OCI-LY1 (cell line): Measurements from ENCODE around the gene PXK.

Experiments
- H2AFZ ChIP-seq: fragments of 200-600 bp; sonication (generic), shearing (Covaris generic); 2 replicates; pipeline ENCODE4 v1.6.0; 2014; ENCODE audit warnings: antibody characterized with exemption, mild to moderate bottlenecking, low read length
- H3F3A ChIP-seq: fragments of 200-600 bp; sonication (generic), shearing (Covaris generic); 2 replicates; pipeline ENCODE4 v1.6.0; 2014; ENCODE audit warnings: mild to moderate bottlenecking, antibody characterized with exemption, low read length, moderate library complexity; ENCODE audit not compliant: insufficient read depth
- H3K27ac ChIP-seq: fragments of 200-600 bp; sonication (generic); 2 replicates; pipeline ENCODE4 v1.5.1; 2014; ENCODE audit warnings: low read length, mixed run types, mild to moderate bottlenecking, low read depth; ENCODE audit not compliant: poor library complexity, severe bottlenecking
- H3K27me3 ChIP-seq: fragments of 200-600 bp; sonication (generic); 2 replicates; pipeline ENCODE4 v1.6.0; 2014; ENCODE audit warnings: antibody characterized with exemption, mild to moderate bottlenecking, low read length, moderate library complexity; ENCODE audit not compliant: insufficient read depth
- H3K36me3 ChIP-seq: fragments of 200-600 bp; sonication (generic); 2 replicates; pipeline ENCODE4 v1.6.1; 2014; ENCODE audit warnings: mild to moderate bottlenecking, antibody characterized with exemption, low read length, moderate library complexity, mixed read lengths; ENCODE audit not compliant: insufficient read depth
- H3K4me1 ChIP-seq: fragments of 200-600 bp; sonication (generic); 2 replicates; pipeline ENCODE4 v1.5.1; 2014; ENCODE audit warnings: mild to moderate bottlenecking, low read length, moderate library complexity; ENCODE audit not compliant: insufficient read depth, severe bottlenecking
- H3K4me2 ChIP-seq: fragments of 200-600 bp; sonication (generic), shearing (Covaris generic); 2 replicates; pipeline ENCODE4 v1.6.1; 2014; ENCODE audit warnings: low read length
- H3K4me3 ChIP-seq: fragments of 200-600 bp; sonication (generic); 2 replicates; pipeline ENCODE4 v1.5.1; 2014; ENCODE audit warnings: low read length, low read depth, mild to moderate bottlenecking, mixed read lengths; ENCODE audit not compliant: poor library complexity, severe bottlenecking
- H3K79me2 ChIP-seq: fragments of 200-600 bp; shearing (Covaris generic); 2 replicates; pipeline ENCODE4 v1.6.1; 2016; ENCODE audit warnings: mixed run types, low read length, mixed read lengths; ENCODE audit not compliant: insufficient read depth
- H3K9ac ChIP-seq: fragments of 200-600 bp; sonication (generic), shearing (Covaris generic); 2 replicates; pipeline ENCODE4 v1.6.1; 2014; ENCODE audit warnings: mild to moderate bottlenecking, low read length, mixed read lengths
- H3K9me2 ChIP-seq: fragments of 200-600 bp; sonication (generic), shearing (Covaris generic); 2 replicates; pipeline ENCODE4 v1.6.1; 2014; ENCODE audit warnings: low read depth, mild to moderate bottlenecking, low read length, mixed read lengths
- H3K9me3 ChIP-seq: fragments of 200-600 bp; shearing (Covaris generic); 2 replicates; pipeline ENCODE4 v1.6.1; 2014; ENCODE audit warnings: low read length, mixed read lengths
- H4K20me1 ChIP-seq: fragments of 200-600 bp; sonication (generic), shearing (Covaris generic); 2 replicates; pipeline ENCODE4 v1.6.0; 2016; ENCODE audit warnings: mild to moderate bottlenecking, low read length; ENCODE audit not compliant: insufficient read depth
- EZH2 ChIP-seq: fragments of 200-600 bp; sonication (generic), shearing (Covaris generic); IDR thresholded peaks from 2 replicates; pipeline ENCODE4 v1.8.0; 2017; ENCODE audit warnings: borderline replicate concordance, mixed run types, mild to moderate bottlenecking, antibody characterized with exemption, low read length, moderate library complexity, mixed read lengths
- TF ChIP-seq, protein P1 (sequence below): fragments of 200-600 bp; sonication (generic), shearing (Covaris generic); IDR thresholded peaks from 2 replicates; pipeline ENCODE4 v1.5.1; 2017; ENCODE audit warnings: mild to moderate bottlenecking, antibody characterized with exemption, low read length, moderate library complexity, mixed read lengths

PXK gene

DNA sequence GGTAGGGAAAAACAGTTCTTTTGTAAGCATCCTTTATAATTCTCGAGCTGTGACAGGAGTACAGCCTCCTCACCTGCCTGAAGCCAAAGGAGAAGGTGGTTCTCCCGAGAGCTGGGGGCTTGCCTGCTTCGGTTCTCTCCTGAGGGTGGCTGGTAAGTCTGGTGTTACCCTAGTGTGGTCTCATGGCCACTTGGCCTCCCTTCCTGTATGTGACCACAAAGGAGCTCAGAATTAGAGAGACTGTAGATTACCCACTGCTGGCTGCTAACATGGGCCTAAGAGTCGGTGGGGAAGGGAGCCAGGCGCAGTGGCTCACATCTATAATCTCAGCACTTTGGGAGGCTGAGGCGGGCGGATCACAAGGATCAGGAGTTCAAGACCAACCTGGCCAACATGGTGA lies 88.3 kb downstream of the PXK start:
- Histone ChIP-seq H3K79me2 (no peaks in the 10 kb centered on the region), H3K9ac (no peak overlapping the region), H3K27me3 (no peaks in the 10 kb centered on the region), H3K4me3 (no peak overlapping the region), H3K4me1 (no peaks in the 10 kb centered on the region), H3F3A (peaks cover 3% of the 10 kb centered on the region), H4K20me1 (no peaks in the 10 kb centered on the region), H3K9me3 (no peaks in the 10 kb centered on the region), H3K36me3 (peaks cover 100% of the 10 kb centered on the region), H2AFZ (no peak overlapping the region), H3K27ac (no peak overlapping the region), H3K4me2 (no peak overlapping the region), H3K9me2 (no peaks in the 10 kb centered on the region)
- no peak for TF ChIP-seq EZH2
- TF ChIP-seq, protein P1, sequence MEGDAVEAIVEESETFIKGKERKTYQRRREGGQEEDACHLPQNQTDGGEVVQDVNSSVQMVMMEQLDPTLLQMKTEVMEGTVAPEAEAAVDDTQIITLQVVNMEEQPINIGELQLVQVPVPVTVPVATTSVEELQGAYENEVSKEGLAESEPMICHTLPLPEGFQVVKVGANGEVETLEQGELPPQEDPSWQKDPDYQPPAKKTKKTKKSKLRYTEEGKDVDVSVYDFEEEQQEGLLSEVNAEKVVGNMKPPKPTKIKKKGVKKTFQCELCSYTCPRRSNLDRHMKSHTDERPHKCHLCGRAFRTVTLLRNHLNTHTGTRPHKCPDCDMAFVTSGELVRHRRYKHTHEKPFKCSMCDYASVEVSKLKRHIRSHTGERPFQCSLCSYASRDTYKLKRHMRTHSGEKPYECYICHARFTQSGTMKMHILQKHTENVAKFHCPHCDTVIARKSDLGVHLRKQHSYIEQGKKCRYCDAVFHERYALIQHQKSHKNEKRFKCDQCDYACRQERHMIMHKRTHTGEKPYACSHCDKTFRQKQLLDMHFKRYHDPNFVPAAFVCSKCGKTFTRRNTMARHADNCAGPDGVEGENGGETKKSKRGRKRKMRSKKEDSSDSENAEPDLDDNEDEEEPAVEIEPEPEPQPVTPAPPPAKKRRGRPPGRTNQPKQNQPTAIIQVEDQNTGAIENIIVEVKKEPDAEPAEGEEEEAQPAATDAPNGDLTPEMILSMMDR: no peak

DNA sequence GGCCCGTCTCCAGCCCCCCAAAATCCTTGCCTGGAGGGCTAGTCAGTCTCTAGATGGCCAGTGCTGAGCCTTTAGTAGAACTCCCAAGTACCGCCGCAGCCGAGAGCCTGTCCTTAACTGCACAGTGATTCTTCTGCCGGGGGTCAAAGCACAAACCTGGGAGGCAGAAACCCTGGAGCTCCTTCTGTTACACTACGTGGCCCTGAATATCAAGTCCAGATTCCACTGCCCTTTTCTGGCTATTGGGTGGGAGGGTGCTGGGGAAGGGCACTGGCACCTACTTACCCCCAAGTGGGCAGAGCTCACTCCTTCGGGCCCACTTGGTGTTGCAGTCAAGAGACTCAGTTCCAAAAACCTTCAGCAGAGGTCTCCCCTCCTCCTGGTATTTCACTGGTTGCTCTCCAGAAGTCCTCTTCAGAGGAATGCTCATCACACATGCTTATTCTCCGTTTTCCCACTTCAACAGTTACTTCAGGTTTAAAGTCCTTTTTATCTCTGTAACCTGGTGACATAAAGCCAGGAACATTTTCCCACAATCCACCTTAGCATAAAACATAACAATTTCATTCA lies 90.1 kb downstream of the PXK start:
- peaks cover 100% of the 10 kb centered on the region for H3K36me3 ChIP-seq
- H3K27me3 ChIP-seq: no peaks in the 10 kb centered on the region
- H3K4me2 ChIP-seq: no peak overlapping the region
- H4K20me1 ChIP-seq: no peaks in the 10 kb centered on the region
- H3K9me3 ChIP-seq: no peaks in the 10 kb centered on the region
- no peaks in the 10 kb centered on the region for H3K79me2 ChIP-seq
- peaks cover 3% of the 10 kb centered on the region for H3F3A ChIP-seq
- H3K4me3 ChIP-seq: no peak overlapping the region
- H2AFZ ChIP-seq: no peak overlapping the region
- H3K9me2 ChIP-seq: no peaks in the 10 kb centered on the region
- H3K27ac ChIP-seq: no peak overlapping the region
- TF ChIP-seq, protein P1: no peak; the same call in 1 of the 2 replicates
- TF ChIP-seq EZH2: no peak
- no peaks in the 10 kb centered on the region for H3K4me1 ChIP-seq
- no peak overlapping the region for H3K9ac ChIP-seq

DNA sequence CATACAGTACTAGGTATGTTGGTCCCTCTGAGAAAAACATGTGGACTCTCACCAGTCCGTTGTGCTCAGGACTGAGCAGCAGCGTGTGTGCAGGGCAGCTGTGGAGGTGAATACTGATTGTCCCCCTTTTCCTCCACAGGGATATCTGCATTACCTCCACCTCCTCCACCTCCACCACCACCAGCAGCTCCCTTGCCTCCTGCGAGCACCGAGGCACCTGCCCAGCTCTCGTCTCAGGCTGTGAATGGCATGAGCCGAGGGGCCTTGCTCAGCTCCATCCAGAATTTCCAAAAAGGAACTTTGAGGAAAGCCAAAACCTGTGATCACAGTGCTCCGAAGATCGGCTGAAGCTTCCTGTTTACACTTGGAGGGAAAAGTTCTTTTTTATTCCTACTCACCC lies 91.9 kb downstream of the PXK start:
- H3K79me2 ChIP-seq: no peaks in the 10 kb centered on the region
- no peak overlapping the region for H3K4me3 ChIP-seq
- peaks cover 100% of the 10 kb centered on the region for H3K36me3 ChIP-seq
- H2AFZ ChIP-seq: no peak overlapping the region
- H3K27me3 ChIP-seq: no peaks in the 10 kb centered on the region
- no peaks in the 10 kb centered on the region for H3K9me3 ChIP-seq
- no peak overlapping the region for H3K27ac ChIP-seq
- no peaks in the 10 kb centered on the region for H4K20me1 ChIP-seq
- TF ChIP-seq, protein P1: no peak
- TF ChIP-seq EZH2: no peak
- no peaks in the 10 kb centered on the region for H3K4me1 ChIP-seq
- H3K9me2 ChIP-seq: no peaks in the 10 kb centered on the region
- peaks cover 4% of the 10 kb centered on the region for H3F3A ChIP-seq
- no peak overlapping the region for H3K4me2 ChIP-seq
- no peak overlapping the region for H3K9ac ChIP-seq
